ENCODE data around the gene NIPBL. TPM values are rescaled to one million over a fixed set of nuclear protein-coding genes. Genes with fewer than 3 reads are reported as not detected.

NIPBL gene
- total RNA-seq, 1 experiment from 2014 or later = 48.3 TPM

DNA sequence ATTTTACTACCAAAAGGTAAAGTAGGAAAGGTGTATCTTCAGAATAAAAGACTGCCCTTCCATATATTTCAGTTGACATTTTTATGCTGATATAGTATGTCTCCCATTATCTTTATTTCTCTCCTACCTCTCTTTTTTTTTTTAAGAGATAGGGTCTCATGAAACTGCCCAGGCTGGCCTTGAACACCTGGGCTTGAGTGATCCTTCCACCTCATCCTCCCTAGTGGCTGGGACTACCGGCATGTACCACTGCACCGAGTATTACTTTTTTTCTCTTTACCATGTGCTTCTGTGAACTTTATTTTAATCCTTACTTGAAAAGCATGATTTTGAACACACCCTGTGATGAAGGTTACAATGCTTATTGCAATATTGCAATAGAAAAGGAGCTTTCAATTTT, 42.7 kb downstream of the NIPBL start (continued):
- TF ChIP-seq, protein P1, sequence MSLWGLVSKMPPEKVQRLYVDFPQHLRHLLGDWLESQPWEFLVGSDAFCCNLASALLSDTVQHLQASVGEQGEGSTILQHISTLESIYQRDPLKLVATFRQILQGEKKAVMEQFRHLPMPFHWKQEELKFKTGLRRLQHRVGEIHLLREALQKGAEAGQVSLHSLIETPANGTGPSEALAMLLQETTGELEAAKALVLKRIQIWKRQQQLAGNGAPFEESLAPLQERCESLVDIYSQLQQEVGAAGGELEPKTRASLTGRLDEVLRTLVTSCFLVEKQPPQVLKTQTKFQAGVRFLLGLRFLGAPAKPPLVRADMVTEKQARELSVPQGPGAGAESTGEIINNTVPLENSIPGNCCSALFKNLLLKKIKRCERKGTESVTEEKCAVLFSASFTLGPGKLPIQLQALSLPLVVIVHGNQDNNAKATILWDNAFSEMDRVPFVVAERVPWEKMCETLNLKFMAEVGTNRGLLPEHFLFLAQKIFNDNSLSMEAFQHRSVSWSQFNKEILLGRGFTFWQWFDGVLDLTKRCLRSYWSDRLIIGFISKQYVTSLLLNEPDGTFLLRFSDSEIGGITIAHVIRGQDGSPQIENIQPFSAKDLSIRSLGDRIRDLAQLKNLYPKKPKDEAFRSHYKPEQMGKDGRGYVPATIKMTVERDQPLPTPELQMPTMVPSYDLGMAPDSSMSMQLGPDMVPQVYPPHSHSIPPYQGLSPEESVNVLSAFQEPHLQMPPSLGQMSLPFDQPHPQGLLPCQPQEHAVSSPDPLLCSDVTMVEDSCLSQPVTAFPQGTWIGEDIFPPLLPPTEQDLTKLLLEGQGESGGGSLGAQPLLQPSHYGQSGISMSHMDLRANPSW (CRISPR knock-in tag; conservative IDR thresholded peaks at IDR 0.05; ENCODE audit: low read depth) = no peak
- TF ChIP-seq, protein P2, sequence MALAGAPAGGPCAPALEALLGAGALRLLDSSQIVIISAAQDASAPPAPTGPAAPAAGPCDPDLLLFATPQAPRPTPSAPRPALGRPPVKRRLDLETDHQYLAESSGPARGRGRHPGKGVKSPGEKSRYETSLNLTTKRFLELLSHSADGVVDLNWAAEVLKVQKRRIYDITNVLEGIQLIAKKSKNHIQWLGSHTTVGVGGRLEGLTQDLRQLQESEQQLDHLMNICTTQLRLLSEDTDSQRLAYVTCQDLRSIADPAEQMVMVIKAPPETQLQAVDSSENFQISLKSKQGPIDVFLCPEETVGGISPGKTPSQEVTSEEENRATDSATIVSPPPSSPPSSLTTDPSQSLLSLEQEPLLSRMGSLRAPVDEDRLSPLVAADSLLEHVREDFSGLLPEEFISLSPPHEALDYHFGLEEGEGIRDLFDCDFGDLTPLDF (CRISPR knock-in tag; IDR thresholded peaks at IDR 0.05) = no peak
- no peak for TF ChIP-seq TEAD4 (CRISPR knock-in tag; IDR thresholded peaks at IDR 0.05)
- TF ChIP-seq NR3C1 (CRISPR knock-in tag; conservative IDR thresholded peaks at IDR 0.05; ENCODE audit: low read depth) = no peak
- no peak for TF ChIP-seq PRRX2 (CRISPR knock-in tag; IDR thresholded peaks at IDR 0.05)
- TF ChIP-seq, protein P3, sequence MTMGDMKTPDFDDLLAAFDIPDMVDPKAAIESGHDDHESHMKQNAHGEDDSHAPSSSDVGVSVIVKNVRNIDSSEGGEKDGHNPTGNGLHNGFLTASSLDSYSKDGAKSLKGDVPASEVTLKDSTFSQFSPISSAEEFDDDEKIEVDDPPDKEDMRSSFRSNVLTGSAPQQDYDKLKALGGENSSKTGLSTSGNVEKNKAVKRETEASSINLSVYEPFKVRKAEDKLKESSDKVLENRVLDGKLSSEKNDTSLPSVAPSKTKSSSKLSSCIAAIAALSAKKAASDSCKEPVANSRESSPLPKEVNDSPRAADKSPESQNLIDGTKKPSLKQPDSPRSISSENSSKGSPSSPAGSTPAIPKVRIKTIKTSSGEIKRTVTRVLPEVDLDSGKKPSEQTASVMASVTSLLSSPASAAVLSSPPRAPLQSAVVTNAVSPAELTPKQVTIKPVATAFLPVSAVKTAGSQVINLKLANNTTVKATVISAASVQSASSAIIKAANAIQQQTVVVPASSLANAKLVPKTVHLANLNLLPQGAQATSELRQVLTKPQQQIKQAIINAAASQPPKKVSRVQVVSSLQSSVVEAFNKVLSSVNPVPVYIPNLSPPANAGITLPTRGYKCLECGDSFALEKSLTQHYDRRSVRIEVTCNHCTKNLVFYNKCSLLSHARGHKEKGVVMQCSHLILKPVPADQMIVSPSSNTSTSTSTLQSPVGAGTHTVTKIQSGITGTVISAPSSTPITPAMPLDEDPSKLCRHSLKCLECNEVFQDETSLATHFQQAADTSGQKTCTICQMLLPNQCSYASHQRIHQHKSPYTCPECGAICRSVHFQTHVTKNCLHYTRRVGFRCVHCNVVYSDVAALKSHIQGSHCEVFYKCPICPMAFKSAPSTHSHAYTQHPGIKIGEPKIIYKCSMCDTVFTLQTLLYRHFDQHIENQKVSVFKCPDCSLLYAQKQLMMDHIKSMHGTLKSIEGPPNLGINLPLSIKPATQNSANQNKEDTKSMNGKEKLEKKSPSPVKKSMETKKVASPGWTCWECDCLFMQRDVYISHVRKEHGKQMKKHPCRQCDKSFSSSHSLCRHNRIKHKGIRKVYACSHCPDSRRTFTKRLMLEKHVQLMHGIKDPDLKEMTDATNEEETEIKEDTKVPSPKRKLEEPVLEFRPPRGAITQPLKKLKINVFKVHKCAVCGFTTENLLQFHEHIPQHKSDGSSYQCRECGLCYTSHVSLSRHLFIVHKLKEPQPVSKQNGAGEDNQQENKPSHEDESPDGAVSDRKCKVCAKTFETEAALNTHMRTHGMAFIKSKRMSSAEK (CRISPR knock-in tag; IDR thresholded peaks at IDR 0.05; ENCODE audit: borderline replicate concordance) = no peak
- TF ChIP-seq, protein P4, sequence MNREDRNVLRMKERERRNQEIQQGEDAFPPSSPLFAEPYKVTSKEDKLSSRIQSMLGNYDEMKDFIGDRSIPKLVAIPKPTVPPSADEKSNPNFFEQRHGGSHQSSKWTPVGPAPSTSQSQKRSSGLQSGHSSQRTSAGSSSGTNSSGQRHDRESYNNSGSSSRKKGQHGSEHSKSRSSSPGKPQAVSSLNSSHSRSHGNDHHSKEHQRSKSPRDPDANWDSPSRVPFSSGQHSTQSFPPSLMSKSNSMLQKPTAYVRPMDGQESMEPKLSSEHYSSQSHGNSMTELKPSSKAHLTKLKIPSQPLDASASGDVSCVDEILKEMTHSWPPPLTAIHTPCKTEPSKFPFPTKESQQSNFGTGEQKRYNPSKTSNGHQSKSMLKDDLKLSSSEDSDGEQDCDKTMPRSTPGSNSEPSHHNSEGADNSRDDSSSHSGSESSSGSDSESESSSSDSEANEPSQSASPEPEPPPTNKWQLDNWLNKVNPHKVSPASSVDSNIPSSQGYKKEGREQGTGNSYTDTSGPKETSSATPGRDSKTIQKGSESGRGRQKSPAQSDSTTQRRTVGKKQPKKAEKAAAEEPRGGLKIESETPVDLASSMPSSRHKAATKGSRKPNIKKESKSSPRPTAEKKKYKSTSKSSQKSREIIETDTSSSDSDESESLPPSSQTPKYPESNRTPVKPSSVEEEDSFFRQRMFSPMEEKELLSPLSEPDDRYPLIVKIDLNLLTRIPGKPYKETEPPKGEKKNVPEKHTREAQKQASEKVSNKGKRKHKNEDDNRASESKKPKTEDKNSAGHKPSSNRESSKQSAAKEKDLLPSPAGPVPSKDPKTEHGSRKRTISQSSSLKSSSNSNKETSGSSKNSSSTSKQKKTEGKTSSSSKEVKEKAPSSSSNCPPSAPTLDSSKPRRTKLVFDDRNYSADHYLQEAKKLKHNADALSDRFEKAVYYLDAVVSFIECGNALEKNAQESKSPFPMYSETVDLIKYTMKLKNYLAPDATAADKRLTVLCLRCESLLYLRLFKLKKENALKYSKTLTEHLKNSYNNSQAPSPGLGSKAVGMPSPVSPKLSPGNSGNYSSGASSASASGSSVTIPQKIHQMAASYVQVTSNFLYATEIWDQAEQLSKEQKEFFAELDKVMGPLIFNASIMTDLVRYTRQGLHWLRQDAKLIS (CRISPR knock-in tag; IDR thresholded peaks at IDR 0.05; ENCODE audit: borderline replicate concordance) = no peak

DNA sequence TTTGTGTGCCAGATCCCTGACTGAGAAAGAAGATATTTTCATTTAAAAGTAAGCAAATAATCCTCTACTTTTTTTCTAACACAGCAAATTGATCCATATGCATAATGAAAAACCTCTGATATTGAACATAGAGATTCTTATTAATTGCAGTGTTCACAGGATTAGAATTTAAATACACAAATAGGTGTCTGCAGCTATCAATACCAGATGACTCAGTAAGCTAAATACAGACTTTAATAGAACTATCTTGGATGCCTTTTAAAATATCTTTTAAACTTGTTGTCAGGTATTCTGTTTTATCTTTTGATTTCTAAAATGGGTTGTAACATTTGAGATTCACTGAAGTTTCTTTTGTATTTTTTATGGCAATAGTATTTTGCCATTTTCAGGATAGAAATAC, 43.1 kb downstream of the NIPBL start:
- Mint-ChIP-seq H3K4me3 (no peak overlapping the region), H3K9me3 (peaks cover 14% of the 10 kb centered on the region), H3K36me3 (peaks cover 10% of the 10 kb centered on the region), H3K4me1 (peaks cover 14% of the 10 kb centered on the region), H3K27me3 (ENCODE audit: low read depth) (no peaks in the 10 kb centered on the region), H3K27ac (no peak overlapping the region)
- no peak for DNase-seq (ENCODE audit: low spot score)
- CTCF ChIA-PET = no interaction called here
- POLR2A ChIA-PET = no interaction called here
- no peak for ATAC-seq
- no peak for TF ChIP-seq FOXK1 (CRISPR knock-in tag; IDR thresholded peaks at IDR 0.05)
- TF ChIP-seq ZNF317 (CRISPR knock-in tag; IDR thresholded peaks at IDR 0.05; ENCODE audit: borderline replicate concordance, low read depth) = no peak
- TF ChIP-seq CREM (CRISPR knock-in tag; IDR thresholded peaks at IDR 0.05) = no peak
- TF ChIP-seq, protein P5, sequence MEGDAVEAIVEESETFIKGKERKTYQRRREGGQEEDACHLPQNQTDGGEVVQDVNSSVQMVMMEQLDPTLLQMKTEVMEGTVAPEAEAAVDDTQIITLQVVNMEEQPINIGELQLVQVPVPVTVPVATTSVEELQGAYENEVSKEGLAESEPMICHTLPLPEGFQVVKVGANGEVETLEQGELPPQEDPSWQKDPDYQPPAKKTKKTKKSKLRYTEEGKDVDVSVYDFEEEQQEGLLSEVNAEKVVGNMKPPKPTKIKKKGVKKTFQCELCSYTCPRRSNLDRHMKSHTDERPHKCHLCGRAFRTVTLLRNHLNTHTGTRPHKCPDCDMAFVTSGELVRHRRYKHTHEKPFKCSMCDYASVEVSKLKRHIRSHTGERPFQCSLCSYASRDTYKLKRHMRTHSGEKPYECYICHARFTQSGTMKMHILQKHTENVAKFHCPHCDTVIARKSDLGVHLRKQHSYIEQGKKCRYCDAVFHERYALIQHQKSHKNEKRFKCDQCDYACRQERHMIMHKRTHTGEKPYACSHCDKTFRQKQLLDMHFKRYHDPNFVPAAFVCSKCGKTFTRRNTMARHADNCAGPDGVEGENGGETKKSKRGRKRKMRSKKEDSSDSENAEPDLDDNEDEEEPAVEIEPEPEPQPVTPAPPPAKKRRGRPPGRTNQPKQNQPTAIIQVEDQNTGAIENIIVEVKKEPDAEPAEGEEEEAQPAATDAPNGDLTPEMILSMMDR (IDR thresholded peaks at IDR 0.05) = no peak
- TF ChIP-seq ZNF232 (CRISPR knock-in tag; IDR thresholded peaks at IDR 0.05) = no peak
- no peak for TF ChIP-seq ZNF671 (CRISPR knock-in tag; IDR thresholded peaks at IDR 0.05)
- TF ChIP-seq, protein P6, sequence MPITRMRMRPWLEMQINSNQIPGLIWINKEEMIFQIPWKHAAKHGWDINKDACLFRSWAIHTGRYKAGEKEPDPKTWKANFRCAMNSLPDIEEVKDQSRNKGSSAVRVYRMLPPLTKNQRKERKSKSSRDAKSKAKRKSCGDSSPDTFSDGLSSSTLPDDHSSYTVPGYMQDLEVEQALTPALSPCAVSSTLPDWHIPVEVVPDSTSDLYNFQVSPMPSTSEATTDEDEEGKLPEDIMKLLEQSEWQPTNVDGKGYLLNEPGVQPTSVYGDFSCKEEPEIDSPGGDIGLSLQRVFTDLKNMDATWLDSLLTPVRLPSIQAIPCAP (CRISPR knock-in tag; IDR thresholded peaks at IDR 0.05) = no peak
- no peak for TF ChIP-seq NFYB (CRISPR knock-in tag; conservative IDR thresholded peaks at IDR 0.05; ENCODE audit: low read depth)
- no peak for TF ChIP-seq ZNF121 (CRISPR knock-in tag; IDR thresholded peaks at IDR 0.05)
- TF ChIP-seq, protein P7, sequence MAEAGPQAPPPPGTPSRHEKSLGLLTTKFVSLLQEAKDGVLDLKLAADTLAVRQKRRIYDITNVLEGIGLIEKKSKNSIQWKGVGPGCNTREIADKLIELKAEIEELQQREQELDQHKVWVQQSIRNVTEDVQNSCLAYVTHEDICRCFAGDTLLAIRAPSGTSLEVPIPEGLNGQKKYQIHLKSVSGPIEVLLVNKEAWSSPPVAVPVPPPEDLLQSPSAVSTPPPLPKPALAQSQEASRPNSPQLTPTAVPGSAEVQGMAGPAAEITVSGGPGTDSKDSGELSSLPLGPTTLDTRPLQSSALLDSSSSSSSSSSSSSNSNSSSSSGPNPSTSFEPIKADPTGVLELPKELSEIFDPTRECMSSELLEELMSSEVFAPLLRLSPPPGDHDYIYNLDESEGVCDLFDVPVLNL (CRISPR knock-in tag; IDR thresholded peaks at IDR 0.05; ENCODE audit: borderline replicate concordance, low read depth) = no peak
- TF ChIP-seq ZBTB21 (CRISPR knock-in tag; IDR thresholded peaks at IDR 0.05; ENCODE audit: borderline replicate concordance) = no peak
- TF ChIP-seq ZNF263 (CRISPR knock-in tag; IDR thresholded peaks at IDR 0.05; ENCODE audit: low read depth) = no peak
- no peak for TF ChIP-seq PRRX2 (CRISPR knock-in tag; IDR thresholded peaks at IDR 0.05)
- no peak for TF ChIP-seq TEAD4 (CRISPR knock-in tag; IDR thresholded peaks at IDR 0.05)
- TF ChIP-seq JAZF1 (CRISPR knock-in tag; IDR thresholded peaks at IDR 0.05) = no peak

Measured in WTC11 (cell line).